Stimulated activated CD8-positive, alpha-beta memory T cell treated with anti-CD3 and anti-CD28 coated beads, Interleukin-4, amount 100 ng/mL, for 1 hour (primary cell): ENCODE results near the gene PMP22.
"Not testable (repeated sequence)": the region's sequence is repeated elsewhere in the genome, so short reads cannot be mapped to it uniquely, and the experiment has no call there.

Experiments
- DNase-seq, 2 donors: peaks; one replicate each; pipeline ENCODE4 v3.0.0-alpha.2; 2020; ENCODE audit warnings: low read depth in 2 of 2, low spot score in 1 of 2

The PMP22 gene

GRCh38 chr17:15256689-15257088 lies 8.4 kb downstream of the PMP22 start:
- DNase-seq, result no peak

- no peak for DNase-seq
Measured at GRCh38 chr17:15255713-15256454, 9.2 kb downstream of the PMP22 start.

- no peak for DNase-seq
Measured at GRCh38 chr17:15250135-15250860, 14.8 kb downstream of the PMP22 start.

- DNase-seq, result no peak
Measured at GRCh38 chr17:15249487-15249886, 15.6 kb downstream of the PMP22 start.

- DNase-seq, result no peak
Measured at GRCh38 chr17:15247891-15248529, 17.1 kb downstream of the PMP22 start.

GRCh38 chr17:15245054-15245453 lies 20.1 kb downstream of the PMP22 start:
- no peak for DNase-seq

- no peak for DNase-seq
Measured at GRCh38 chr17:15240644-15241043, 24.5 kb downstream of the PMP22 start.

- no peak for DNase-seq
Measured at GRCh38 chr17:15239491-15239890, 25.6 kb downstream of the PMP22 start.

GRCh38 chr17:15238676-15239422 lies 26.3 kb downstream of the PMP22 start:
- DNase-seq, result no peak

- DNase-seq, result no peak
Measured at GRCh38 chr17:15238057-15238456, 27.1 kb downstream of the PMP22 start.

- DNase-seq, result no peak
Measured at GRCh38 chr17:15237106-15237425, 28.1 kb downstream of the PMP22 start.

GRCh38 chr17:15236281-15237105 lies 28.6 kb downstream of the PMP22 start:
- no peak for DNase-seq

- DNase-seq, result no peak
Measured at GRCh38 chr17:15233971-15234370, 31.2 kb downstream of the PMP22 start.

- no peak for DNase-seq
Measured at GRCh38 chr17:15233022-15233805, 31.9 kb downstream of the PMP22 start.

GRCh38 chr17:15232517-15232915 lies 32.6 kb downstream of the PMP22 start:
- no peak for DNase-seq

- DNase-seq, result no peak
Measured at GRCh38 chr17:15231851-15232516, 33.1 kb downstream of the PMP22 start.

- no peak for DNase-seq
Measured at GRCh38 chr17:15230866-15231265, 34.3 kb downstream of the PMP22 start.

GRCh38 chr17:15221827-15222226 lies 43.3 kb downstream of the PMP22 start:
- DNase-seq, result not testable (repeated sequence)

GRCh38 chr17:15220785-15221184 lies 44.3 kb downstream of the PMP22 start:
- DNase-seq, result no peak
